Endothelial cell of umbilical vein (primary cell): ENCODE measurements around the gene SLC27A2.

Experiments used
- EZH2 ChIP-seq: IDR thresholded peaks from 2 replicates; pipeline ENCODE4 v1.6.1; 2012; ENCODE audit warnings: borderline replicate concordance, low read depth, mild to moderate bottlenecking, moderate library complexity, low read length, inconsistent platforms; ENCODE audit not compliant: severe bottlenecking
- GATA2 ChIP-seq: IDR thresholded peaks from 2 replicates; pipeline ENCODE4 v1.7.0; 2011; ENCODE audit warnings: low read depth, mild to moderate bottlenecking, moderate library complexity, mixed read lengths, low read length; ENCODE audit not compliant: insufficient read length, insufficient read depth
- MYC ChIP-seq: IDR thresholded peaks from one replicate; pipeline ENCODE4 v1.6.1; 2011; ENCODE audit warnings: mild to moderate bottlenecking, low read depth, low read length
- POLR2A ChIP-seq: IDR thresholded peaks from 2 replicates; pipeline ENCODE4 v1.6.1; 2012; ENCODE audit warnings: low read depth, mild to moderate bottlenecking, control low read depth, low read length
- POLR2AphosphoS5 ChIP-seq: IDR thresholded peaks from 2 replicates; pipeline ENCODE4 v1.6.1; 2012; ENCODE audit warnings: low read depth, mild to moderate bottlenecking, control low read depth, low read length, moderate library complexity; ENCODE audit not compliant: insufficient read depth
- TF ChIP-seq, protein P1 (sequence below), 2 donors: IDR thresholded peaks; 1 replicate in 1 of 2; 2 replicates in 1 of 2; pipeline ENCODE4 v1.5.1; 2011; ENCODE audit warnings: low read length in 2 of 2, mild to moderate bottlenecking in 2 of 2, moderate library complexity in 2 of 2, control low read depth in 1 of 2, inconsistent platforms in 1 of 2, low read depth in 1 of 2; ENCODE audit not compliant: insufficient read depth in 1 of 2; ENCODE audit errors: extremely low read depth in 1 of 2

DNA sequence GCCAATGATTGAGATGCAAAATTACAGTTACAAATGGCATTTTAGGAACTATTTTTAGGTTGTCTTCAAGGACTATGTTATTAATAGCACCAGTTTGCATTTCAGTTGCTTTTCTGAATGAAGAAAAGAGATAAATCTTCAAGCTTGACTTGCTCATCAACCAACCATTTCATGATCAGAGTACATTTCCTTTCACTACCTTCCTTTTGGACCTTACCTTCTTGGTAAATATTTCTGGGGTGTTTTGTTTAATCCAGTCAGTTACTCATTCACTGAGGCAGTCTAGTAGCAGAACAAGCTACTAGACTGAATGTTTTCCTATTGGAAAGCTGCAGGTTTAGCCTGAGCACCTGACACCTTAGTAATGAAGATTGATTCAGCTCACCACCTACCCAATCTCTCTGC lies 8.2 kb downstream of the SLC27A2 start:
- TF ChIP-seq POLR2A (no peak), GATA2 (no peak), EZH2 (no peak), MYC (no peak), POLR2AphosphoS5 (no peak)
- TF ChIP-seq, protein P1, sequence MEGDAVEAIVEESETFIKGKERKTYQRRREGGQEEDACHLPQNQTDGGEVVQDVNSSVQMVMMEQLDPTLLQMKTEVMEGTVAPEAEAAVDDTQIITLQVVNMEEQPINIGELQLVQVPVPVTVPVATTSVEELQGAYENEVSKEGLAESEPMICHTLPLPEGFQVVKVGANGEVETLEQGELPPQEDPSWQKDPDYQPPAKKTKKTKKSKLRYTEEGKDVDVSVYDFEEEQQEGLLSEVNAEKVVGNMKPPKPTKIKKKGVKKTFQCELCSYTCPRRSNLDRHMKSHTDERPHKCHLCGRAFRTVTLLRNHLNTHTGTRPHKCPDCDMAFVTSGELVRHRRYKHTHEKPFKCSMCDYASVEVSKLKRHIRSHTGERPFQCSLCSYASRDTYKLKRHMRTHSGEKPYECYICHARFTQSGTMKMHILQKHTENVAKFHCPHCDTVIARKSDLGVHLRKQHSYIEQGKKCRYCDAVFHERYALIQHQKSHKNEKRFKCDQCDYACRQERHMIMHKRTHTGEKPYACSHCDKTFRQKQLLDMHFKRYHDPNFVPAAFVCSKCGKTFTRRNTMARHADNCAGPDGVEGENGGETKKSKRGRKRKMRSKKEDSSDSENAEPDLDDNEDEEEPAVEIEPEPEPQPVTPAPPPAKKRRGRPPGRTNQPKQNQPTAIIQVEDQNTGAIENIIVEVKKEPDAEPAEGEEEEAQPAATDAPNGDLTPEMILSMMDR (IDR thresholded peaks at IDR 0.05; ENCODE audit: extremely low read depth in 1 of 2, insufficient read depth in 1 of 2, low read depth in 1 of 2, low read length in 2 of 2), result no peak
